ENCODE data around the gene MAGI1. TPM values are rescaled to one million over a fixed set of nuclear protein-coding genes. Genes with fewer than 3 reads are reported as not detected.

Gene MAGI1
- total and polyA plus RNA-seq, 12 donors, result 5.7 to 58.2 (median 37.7) TPM

GRCh38 chr3:65578861-65579260, 459.9 kb downstream of the MAGI1 start:
- Histone ChIP-seq H3K9me3 (peaks cover 0 to 13% (median 0%) of the 10 kb centered on the region in 11 donors), H3K36me3 (no peaks in the 10 kb centered on the region), H3K4me1 (peaks cover 0 to 58% (median 9%) of the 10 kb centered on the region in 9 donors), H3K27ac (no peak overlapping the region), H3K4me3 (no peak overlapping the region), H3K27me3 (no peaks in the 10 kb centered on the region)
- no peak for ATAC-seq
- WGBS, 2 donors, result 92 to 97% methylated on average over 5 of the region's 5 CpGs
- DNase-seq, result no peak
- intact Hi-C loops (cut with DNase I), result no loop called here
- TF ChIP-seq CTCF (IDR thresholded peaks at IDR 0.05), result no peak

GRCh38 chr3:65577843-65578430, 460.8 kb downstream of the MAGI1 start:
- no peak for TF ChIP-seq CTCF (IDR thresholded peaks at IDR 0.05)
- Histone ChIP-seq H3K36me3 (no peaks in the 10 kb centered on the region), H3K9me3 (peaks cover 0 to 20% (median 3%) of the 10 kb centered on the region in 11 donors), H3K4me1 (peaks cover 0 to 49% (median 8%) of the 10 kb centered on the region in 9 donors), H3K27me3 (no peaks in the 10 kb centered on the region), H3K27ac (peak overlapping the region in 3 of 10 donors; percentile 46 to 59 (median 49)), H3K4me3 (no peak overlapping the region)
- intact Hi-C loops (cut with DNase I), result no loop called here
- WGBS, 2 donors, result 86 to 92% methylated on average over 8 of the region's 8 CpGs
- DNase-seq (no peak), ATAC-seq (no peak)

DNA sequence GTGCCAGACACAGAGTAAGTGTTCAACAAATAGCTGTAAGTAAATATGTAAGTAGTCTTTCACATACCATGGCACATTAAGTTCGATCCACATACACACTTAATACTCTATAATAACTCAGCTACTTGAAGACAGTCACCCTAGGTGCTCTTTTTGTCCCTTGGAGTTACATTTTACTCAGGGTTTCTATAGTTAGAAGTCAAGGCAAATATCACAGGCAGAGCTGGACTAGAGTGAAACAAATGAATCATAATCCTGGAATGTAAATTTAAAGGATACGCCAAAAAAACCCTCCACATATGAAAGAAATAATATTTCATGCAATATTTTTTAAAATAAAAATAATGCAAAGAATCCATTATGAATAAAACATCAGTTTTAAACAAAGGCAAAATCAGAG, 461.8 kb downstream of the MAGI1 start:
- peak in 5 of 8 donors; percentile 44 to 67 (median 63) for ATAC-seq
- Histone ChIP-seq H3K27me3 (no peaks in the 10 kb centered on the region), H3K36me3 (no peaks in the 10 kb centered on the region), H3K27ac (peak overlapping the region in 6 of 10 donors; percentile 8 to 59 (median 46)), H3K9me3 (peaks cover 0 to 20% (median 3%) of the 10 kb centered on the region in 11 donors), H3K4me3 (no peak overlapping the region), H3K4me1 (peaks cover 0 to 48% (median 10%) of the 10 kb centered on the region in 9 donors)
- no peak for DNase-seq
- intact Hi-C loops (cut with DNase I), result no loop called here
- WGBS, 2 donors, result 54 to 63% methylated on average over 2 of the region's 2 CpGs
- TF ChIP-seq CTCF (IDR thresholded peaks at IDR 0.05), result no peak

DNA sequence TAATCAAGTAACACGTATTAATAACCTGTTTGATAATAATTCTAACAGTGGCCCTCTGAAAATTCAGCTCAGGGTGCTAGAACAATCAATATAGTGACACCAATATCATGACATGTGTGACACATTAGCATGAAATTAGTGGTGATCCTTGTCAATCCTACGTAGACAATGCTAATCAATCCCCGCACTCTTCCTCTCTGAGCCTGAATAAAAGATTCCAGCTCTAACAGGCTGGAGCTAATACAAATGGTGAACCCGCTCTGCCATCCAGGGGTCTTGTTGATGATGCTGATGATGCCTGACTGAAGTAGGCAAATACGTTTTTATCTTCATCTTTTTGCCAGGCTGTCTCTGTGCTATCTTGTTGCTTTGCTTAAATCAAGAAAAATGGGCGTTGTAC, 462.5 kb downstream of the MAGI1 start:
- H3K4me3 ChIP-seq, result no peak overlapping the region
- no peak for ATAC-seq
- 87 to 90% methylated on average over 6 of the region's 6 CpGs for WGBS, 2 donors
- TF ChIP-seq CTCF (IDR thresholded peaks at IDR 0.05), result no peak
- no peaks in the 10 kb centered on the region for H3K27me3 ChIP-seq
- no peaks in the 10 kb centered on the region for H3K36me3 ChIP-seq
- H3K4me1 ChIP-seq, result peaks cover 0 to 42% (median 10%) of the 10 kb centered on the region in 9 donors
- peak overlapping the region in 4 of 10 donors; percentile 8 to 49 (median 46) for H3K27ac ChIP-seq
- intact Hi-C loops (cut with DNase I), result no loop called here
- H3K9me3 ChIP-seq, result peaks cover 0 to 20% (median 3%) of the 10 kb centered on the region in 11 donors
- no peak for DNase-seq
